CD14-positive monocyte (primary cell): ENCODE data around the gene PMEL. TPM values are rescaled to one million over a fixed set of nuclear protein-coding genes. Genes with fewer than 3 reads are reported as not detected.

Source experiments
- DNase-seq, 3 donors: peaks; one replicate each; pipeline ENCODE4 v3.0.0-alpha.2; 2011 to 2022
- H2AFZ ChIP-seq: 2 replicates; pipeline ENCODE4 v1.6.0; 2012; ENCODE audit warnings: mild to moderate bottlenecking, low read depth, low read length, inconsistent platforms; ENCODE audit not compliant: insufficient read depth, poor library complexity, severe bottlenecking
- H3K27ac ChIP-seq, 2 donors: 1 replicate in 1 of 2; 2 replicates in 1 of 2; pipeline ENCODE4 v1.5.1; 2012 to 2013; ENCODE audit warnings: low read length in 2 of 2, control low read depth in 1 of 2, inconsistent platforms in 1 of 2, low read depth in 1 of 2, mild to moderate bottlenecking in 1 of 2
- H3K27me3 ChIP-seq, 2 donors: one replicate each; pipeline versions ENCODE4 v1.6.0 to v1.6.1; 2011 to 2013; ENCODE audit warnings: low read length in 2 of 2; ENCODE audit not compliant: control insufficient read depth in 2 of 2, insufficient read depth in 2 of 2
- H3K36me3 ChIP-seq, 2 donors: replicated peaks in 1 of 2; 1 replicate in 1 of 2; 2 replicates in 1 of 2; pipeline versions ENCODE4 v1.5.1 to v1.6.1; 2012 to 2013; ENCODE audit warnings: low read length in 2 of 2, control low read depth in 1 of 2, inconsistent platforms in 1 of 2, mild to moderate bottlenecking in 1 of 2; ENCODE audit not compliant: insufficient read depth in 2 of 2, control insufficient read depth in 1 of 2
- H3K4me1 ChIP-seq, 2 donors: 1 replicate in 1 of 2; 2 replicates in 1 of 2; pipeline versions ENCODE4 v1.5.1 to v1.6.1; 2012 to 2013; ENCODE audit warnings: low read length in 2 of 2, control low read depth in 1 of 2, inconsistent platforms in 1 of 2, mild to moderate bottlenecking in 1 of 2, moderate library complexity in 1 of 2; ENCODE audit not compliant: insufficient read depth in 2 of 2, control insufficient read depth in 1 of 2
- H3K4me2 ChIP-seq: replicated peaks from 2 replicates; pipeline ENCODE3; 2012; ENCODE audit warnings: low read length, moderate library complexity, mild to moderate bottlenecking; ENCODE audit not compliant: poor library complexity, severe bottlenecking; ENCODE audit errors: extremely low read depth
- H3K4me3 ChIP-seq, 3 experiments: fragments of 200-600 bp in 1 of 3; sonication (generic) in 1 of 3; replicated peaks in 1 of 3; 1 replicate in 2 of 3; 2 replicates in 1 of 3; pipeline ENCODE4 v1.5.1; 2011 to 2013; ENCODE audit warnings: low read length in 3 of 3, mild to moderate bottlenecking in 3 of 3, control low read depth in 2 of 3, low read depth in 2 of 3, inconsistent platforms in 1 of 3, moderate library complexity in 1 of 3
- H3K79me2 ChIP-seq: 2 replicates; pipeline ENCODE4 v1.6.0; 2012; ENCODE audit warnings: mild to moderate bottlenecking, control low read depth, inconsistent platforms, low read length, moderate library complexity; ENCODE audit not compliant: insufficient read depth
- H3K9ac ChIP-seq: 2 replicates; pipeline ENCODE4 v1.6.0; 2017; ENCODE audit warnings: low read length, mild to moderate bottlenecking; ENCODE audit not compliant: insufficient read depth, poor library complexity, severe bottlenecking
- H3K9me3 ChIP-seq, 2 donors: replicated peaks in 1 of 2; 1 replicate in 1 of 2; 2 replicates in 1 of 2; pipeline versions ENCODE4 v1.5.1 to v1.6.1; 2012 to 2013; ENCODE audit warnings: low read length in 2 of 2, control low read depth in 1 of 2; ENCODE audit not compliant: control insufficient read depth in 1 of 2, insufficient read depth in 1 of 2
- H4K20me1 ChIP-seq: 2 replicates; pipeline ENCODE4 v1.6.0; 2012; ENCODE audit warnings: mild to moderate bottlenecking, low read length, control low read depth, moderate library complexity; ENCODE audit not compliant: insufficient read depth
- H3K27ac Mint-ChIP-seq, 7 donors: one replicate each; pipeline ENCODE4 v1.8.0; 2020; ENCODE audit warnings: mild to moderate bottlenecking in 7 of 7, mixed read lengths in 7 of 7, moderate library complexity in 6 of 7, inconsistent platforms in 2 of 7
- H3K27me3 Mint-ChIP-seq, 3 donors: one replicate each; pipeline ENCODE4 v1.8.0; 2021 to 2022; ENCODE audit warnings: low read depth in 3 of 3, mild to moderate bottlenecking in 3 of 3, mixed read lengths in 3 of 3, moderate library complexity in 3 of 3, inconsistent platforms in 1 of 3
- H3K36me3 Mint-ChIP-seq, 2 donors: one replicate each; pipeline ENCODE4 v1.8.0; 2020; ENCODE audit warnings: mixed read lengths in 2 of 2, inconsistent platforms in 1 of 2, mild to moderate bottlenecking in 1 of 2
- H3K4me1 Mint-ChIP-seq: one replicate; pipeline ENCODE4 v1.8.0; 2020; ENCODE audit warnings: mild to moderate bottlenecking, mixed read lengths
- H3K4me3 Mint-ChIP-seq, 2 donors: one replicate each; pipeline ENCODE4 v1.8.0; 2020; ENCODE audit warnings: mild to moderate bottlenecking in 2 of 2, mixed read lengths in 2 of 2, moderate library complexity in 1 of 2
- H3K9me3 Mint-ChIP-seq, 7 donors: one replicate each; pipeline ENCODE4 v1.8.0; 2020 to 2022; ENCODE audit warnings: mixed read lengths in 7 of 7, mild to moderate bottlenecking in 6 of 7, moderate library complexity in 6 of 7, inconsistent platforms in 2 of 7
- WGBS: methylation state at CpG from one replicate; pipeline ENCODE4 v1.1.5; 2013; ENCODE audit warnings: missing lambda C conversion rate; ENCODE audit not compliant: insufficient coverage; 5-methylcytosine and 5-hydroxymethylcytosine counted together
- intact Hi-C, 2 donors: fragments of 100-400 bp; cut with micrococcal nuclease; formaldehyde crosslinking; loops; one replicate each; pipeline versions ENCODE4 v1.15.0 to v1.15.1; 2023
- polyA plus RNA-seq, 3 donors: library from polyadenylated mRNA; depleted of rRNA in 1 of 3; unstranded in 2 of 3; stranded (reverse) in 1 of 3; fragments of 300-500 nt in 2 of 3; fragments of >200 nt in 1 of 3; fragmentation: Illumina TruSeq in 2 of 3; gene quantifications; 1 replicate in 2 of 3; 2 replicates in 1 of 3; pipeline ENCODE4 v1.2.3, GENCODE V29; 2012 to 2021
- TF ChIP-seq, protein P1 (sequence below): fragments of 200-600 bp; IDR thresholded peaks from one replicate; pipeline ENCODE4 v1.8.0; 2022; ENCODE audit warnings: antibody characterized with exemption, mild to moderate bottlenecking

The PMEL gene
- polyA plus RNA-seq, 3 donors: 0.37 to 0.54 (median 0.40) TPM

DNA sequence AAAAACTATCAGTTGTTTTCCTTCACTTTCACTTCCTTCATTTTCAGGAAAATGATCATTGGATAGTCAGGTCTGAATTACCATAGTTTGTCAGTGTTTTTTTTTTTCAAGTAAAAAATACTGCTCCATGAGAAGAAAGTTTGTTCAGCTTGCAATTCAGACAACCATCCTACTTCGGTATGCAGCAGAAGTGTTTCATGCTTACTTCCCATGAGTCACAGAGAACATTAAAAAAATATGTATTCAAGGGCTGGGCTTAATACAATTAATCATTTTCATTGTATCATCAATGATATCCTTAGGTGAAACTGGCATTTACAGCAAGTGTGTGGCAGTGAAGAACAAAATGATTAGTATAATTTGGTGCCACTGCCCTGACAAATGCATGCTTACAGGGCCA lies 59.8 kb downstream of the PMEL start:
- H3K36me3 Mint-ChIP-seq: peaks cover 26 to 29% of the 10 kb centered on the region in 2 donors
- H2AFZ ChIP-seq: no peak overlapping the region
- TF ChIP-seq, protein P1, sequence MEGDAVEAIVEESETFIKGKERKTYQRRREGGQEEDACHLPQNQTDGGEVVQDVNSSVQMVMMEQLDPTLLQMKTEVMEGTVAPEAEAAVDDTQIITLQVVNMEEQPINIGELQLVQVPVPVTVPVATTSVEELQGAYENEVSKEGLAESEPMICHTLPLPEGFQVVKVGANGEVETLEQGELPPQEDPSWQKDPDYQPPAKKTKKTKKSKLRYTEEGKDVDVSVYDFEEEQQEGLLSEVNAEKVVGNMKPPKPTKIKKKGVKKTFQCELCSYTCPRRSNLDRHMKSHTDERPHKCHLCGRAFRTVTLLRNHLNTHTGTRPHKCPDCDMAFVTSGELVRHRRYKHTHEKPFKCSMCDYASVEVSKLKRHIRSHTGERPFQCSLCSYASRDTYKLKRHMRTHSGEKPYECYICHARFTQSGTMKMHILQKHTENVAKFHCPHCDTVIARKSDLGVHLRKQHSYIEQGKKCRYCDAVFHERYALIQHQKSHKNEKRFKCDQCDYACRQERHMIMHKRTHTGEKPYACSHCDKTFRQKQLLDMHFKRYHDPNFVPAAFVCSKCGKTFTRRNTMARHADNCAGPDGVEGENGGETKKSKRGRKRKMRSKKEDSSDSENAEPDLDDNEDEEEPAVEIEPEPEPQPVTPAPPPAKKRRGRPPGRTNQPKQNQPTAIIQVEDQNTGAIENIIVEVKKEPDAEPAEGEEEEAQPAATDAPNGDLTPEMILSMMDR: no peak
- H3K27me3 ChIP-seq: no peaks in the 10 kb centered on the region
- H3K4me3 ChIP-seq: no peak overlapping the region
- H3K4me1 ChIP-seq: no peaks in the 10 kb centered on the region
- no peak overlapping the region for H3K4me2 ChIP-seq
- peaks cover 0 to 1% (median 0%) of the 10 kb centered on the region in 3 donors for H3K27me3 Mint-ChIP-seq
- no peaks in the 10 kb centered on the region for H3K9me3 ChIP-seq
- H3K4me3 Mint-ChIP-seq: no peak overlapping the region
- H3K79me2 ChIP-seq: peaks cover 18% of the 10 kb centered on the region
- no peak overlapping the region for H3K27ac Mint-ChIP-seq
- peaks cover 4% of the 10 kb centered on the region for H3K4me1 Mint-ChIP-seq
- H3K9me3 Mint-ChIP-seq: peaks cover 0 to 2% (median 0%) of the 10 kb centered on the region in 7 donors
- no CpG with 5 or more reads among the region's 1 CpG for WGBS
- intact Hi-C loops: no loop called here
- peaks cover 23 to 27% of the 10 kb centered on the region in 2 donors for H3K36me3 ChIP-seq
- H3K9ac ChIP-seq: no peak overlapping the region
- H4K20me1 ChIP-seq: peaks cover 5% of the 10 kb centered on the region
- DNase-seq: no peak
- no peak overlapping the region for H3K27ac ChIP-seq

Other genes with a start within 250 kb of the PMEL start
- gene BLOC1S1, start 250.0 kb downstream of the PMEL start, polyA plus RNA-seq: 100 to 1,000 TPM; 222 to 358 (median 223) TPM
- gene RDH5, start 245.6 kb downstream of the PMEL start, polyA plus RNA-seq: 10 to 100 TPM in 1 of 3 donors, 1 to 10 TPM in 2; 1.2 to 10.4 (median 1.2) TPM
- 1,000 to 10,000 TPM in 1 of 3 donors, 100 to 1,000 TPM in 2; 336 to 1,099 (median 988) TPM for gene CD63, start 237.0 kb downstream of the PMEL start, polyA plus RNA-seq
- under 1 TPM; 0.08 to 0.09 (median 0.09) TPM for gene GDF11, start 222.9 kb downstream of the PMEL start, polyA plus RNA-seq
- 100 to 1,000 TPM in 1 of 3 donors, 10 to 100 TPM in 2; 28.9 to 139 (median 98.6) TPM for gene SARNP, start 148.3 kb downstream of the PMEL start, polyA plus RNA-seq
- gene ORMDL2, start 148.0 kb downstream of the PMEL start, polyA plus RNA-seq: 100 to 1,000 TPM in 2 of 3 donors, 10 to 100 TPM in 1; 15.5 to 140 (median 137) TPM
- 10 to 100 TPM in 2 of 3 donors, 1 to 10 TPM in 1; 6.2 to 26.2 (median 24.2) TPM for gene DNAJC14, start 136.5 kb downstream of the PMEL start, polyA plus RNA-seq
- 1 to 10 TPM in 2 of 3 donors, under 1 TPM in 1; 0.81 to 2.8 (median 1.0) TPM for gene MMP19, start 123.1 kb downstream of the PMEL start, polyA plus RNA-seq
- gene PYM1, start 38.1 kb downstream of the PMEL start, polyA plus RNA-seq: 10 to 100 TPM; 17.3 to 47.1 (median 39.5) TPM
- gene DGKA, start 34.9 kb downstream of the PMEL start, polyA plus RNA-seq: 10 to 100 TPM; 16.0 to 99.1 (median 21.4) TPM
- 10 to 100 TPM in 1 of 3 donors, 1 to 10 TPM in 2; 4.1 to 11.8 (median 4.7) TPM for gene CDK2, start 788 bp upstream of the PMEL start, polyA plus RNA-seq
- gene RAB5B, start 8.0 kb upstream of the PMEL start, polyA plus RNA-seq: 10 to 100 TPM; 44.0 to 63.0 (median 48.5) TPM
- gene SUOX, start 31.2 kb upstream of the PMEL start, polyA plus RNA-seq: 10 to 100 TPM in 2 of 3 donors, 1 to 10 TPM in 1; 9.7 to 17.1 (median 14.4) TPM
- gene IKZF4, start 55.0 kb upstream of the PMEL start, polyA plus RNA-seq: 1 to 10 TPM in 2 of 3 donors, under 1 TPM in 1; 0.09 to 4.9 (median 1.3) TPM
- gene RPS26, start 75.9 kb upstream of the PMEL start, polyA plus RNA-seq: 100 to 1,000 TPM; 238 to 363 (median 286) TPM
- under 1 TPM in 1 of 3 donors, not detected in 2; 0.01 TPM for gene ERBB3, start 114.1 kb upstream of the PMEL start, polyA plus RNA-seq
- gene PA2G4, start 138.5 kb upstream of the PMEL start, polyA plus RNA-seq: 10 to 100 TPM; 83.0 to 84.2 (median 83.0) TPM
- 1,000 to 10,000 TPM; 2,986 to 5,048 (median 3,308) TPM for gene RPL41, start 150.6 kb upstream of the PMEL start, polyA plus RNA-seq
- gene ZC3H10, start 152.2 kb upstream of the PMEL start, polyA plus RNA-seq: 1 to 10 TPM; 1.7 to 3.1 (median 1.8) TPM
- 10 to 100 TPM; 74.2 to 81.1 (median 74.6) TPM for gene ESYT1, start 162.2 kb upstream of the PMEL start, polyA plus RNA-seq
- gene MYL6B, start 186.5 kb upstream of the PMEL start, polyA plus RNA-seq: 1 to 10 TPM; 2.7 to 4.3 (median 4.1) TPM
- 1,000 to 10,000 TPM; 1,962 to 3,939 (median 3,189) TPM for gene MYL6, start 192.3 kb upstream of the PMEL start, polyA plus RNA-seq
- 10 to 100 TPM; 22.2 to 63.7 (median 43.5) TPM for gene SMARCC2, start 223.4 kb upstream of the PMEL start, polyA plus RNA-seq